HG03159 (cell line): ENCODE results near the gene ARHGEF16.
A peak's percentile ranks its signal among the peaks of the same experiment; 100 is the strongest.

Experiments used
- ATAC-seq: cut with Tn5 transposase; IDR thresholded peaks from one replicate; pipeline ENCODE4 v1.9.1; 2021; ENCODE audit warnings: mild to moderate bottlenecking, moderate library complexity; ENCODE audit not compliant: unreplicated experiment

Gene ARHGEF16

GRCh38 chr1:3479511-3480368 lies 25.3 kb downstream of the ARHGEF16 start:
- no peak for ATAC-seq

- ATAC-seq: no peak
These were observed 25.9 kb downstream of the ARHGEF16 start for GRCh38 chr1:3480369-3480719.

- no peak for ATAC-seq
These were observed 26.6 kb downstream of the ARHGEF16 start for GRCh38 chr1:3481046-3481445.

- ATAC-seq: no peak
These were observed 27.4 kb downstream of the ARHGEF16 start for GRCh38 chr1:3481836-3482375.

- no peak for ATAC-seq
These were observed 27.9 kb downstream of the ARHGEF16 start for GRCh38 chr1:3482378-3482849.

GRCh38 chr1:3483380-3483779 lies 28.9 kb downstream of the ARHGEF16 start:
- no peak for ATAC-seq

- no peak for ATAC-seq
These were observed 29.5 kb downstream of the ARHGEF16 start for GRCh38 chr1:3483801-3484444.

GRCh38 chr1:3485016-3485415 lies 30.6 kb downstream of the ARHGEF16 start:
- no peak for ATAC-seq

GRCh38 chr1:3488432-3488831 lies 34.0 kb downstream of the ARHGEF16 start:
- ATAC-seq: no peak

GRCh38 chr1:3490046-3490745 lies 35.7 kb downstream of the ARHGEF16 start:
- no peak for ATAC-seq

- ATAC-seq: peak; percentile 61
These were observed 37.1 kb downstream of the ARHGEF16 start for GRCh38 chr1:3491291-3492246.

GRCh38 chr1:3492545-3493246 lies 38.2 kb downstream of the ARHGEF16 start:
- no peak for ATAC-seq

- ATAC-seq: no peak
These were observed 40.1 kb downstream of the ARHGEF16 start for GRCh38 chr1:3494321-3495308.

- no peak for ATAC-seq
These were observed 41.6 kb downstream of the ARHGEF16 start for GRCh38 chr1:3495776-3496745.

GRCh38 chr1:3496916-3497315 lies 42.5 kb downstream of the ARHGEF16 start:
- ATAC-seq: no peak

- ATAC-seq: no peak
These were observed 43.1 kb downstream of the ARHGEF16 start for GRCh38 chr1:3497521-3497920.

- ATAC-seq: no peak
These were observed 43.9 kb downstream of the ARHGEF16 start for GRCh38 chr1:3498246-3498930.
